HG02885 (cell line): ENCODE measurements around the gene TASL.
A peak's percentile ranks its signal among the peaks of the same experiment; 100 is the strongest.
"Not testable (repeated sequence)": the region's sequence is repeated elsewhere in the genome, so short reads cannot be mapped to it uniquely, and the experiment has no call there.

Experiments used
- ATAC-seq: cut with Tn5 transposase; IDR thresholded peaks from one replicate; pipeline ENCODE4 v1.9.1; 2021; ENCODE audit warnings: mild to moderate bottlenecking; ENCODE audit not compliant: unreplicated experiment, poor library complexity

Gene TASL

GRCh38 chrX:30582664-30583063, 5.1 kb upstream of the TASL start:
- no peak for ATAC-seq

GRCh38 chrX:30580641-30581040, 3.1 kb upstream of the TASL start:
- no peak for ATAC-seq

GRCh38 chrX:30576881-30577280, 685 bp downstream of the TASL start:
- ATAC-seq: no peak

- ATAC-seq: no peak
Observed at GRCh38 chrX:30573125-30573524, 4.4 kb downstream of the TASL start.

- no peak for ATAC-seq
Observed at GRCh38 chrX:30572678-30573077, 4.9 kb downstream of the TASL start.

GRCh38 chrX:30572004-30572403, 5.6 kb downstream of the TASL start:
- ATAC-seq: no peak

- no peak for ATAC-seq
Observed at GRCh38 chrX:30570505-30570904, 7.1 kb downstream of the TASL start.

- peak; percentile 70 for ATAC-seq
Observed at GRCh38 chrX:30568136-30568535, 9.4 kb downstream of the TASL start.

GRCh38 chrX:30563070-30563469, 14.5 kb downstream of the TASL start:
- not testable (repeated sequence) for ATAC-seq

- ATAC-seq: no peak
Observed at GRCh38 chrX:30561191-30561590, 16.4 kb downstream of the TASL start.

- peak; percentile 59 for ATAC-seq
Observed at GRCh38 chrX:30538271-30538670, 39.3 kb downstream of the TASL start.

- ATAC-seq: no peak
Observed at GRCh38 chrX:30533835-30534234, 43.7 kb downstream of the TASL start.

GRCh38 chrX:30533266-30533665, 44.3 kb downstream of the TASL start:
- ATAC-seq: no peak

- no peak for ATAC-seq
Observed at GRCh38 chrX:30530606-30531005, 47.0 kb downstream of the TASL start.

GRCh38 chrX:30525732-30526131, 51.8 kb downstream of the TASL start:
- no peak for ATAC-seq

- no peak for ATAC-seq
Observed at GRCh38 chrX:30521440-30522182, 56.0 kb downstream of the TASL start.

GRCh38 chrX:30513284-30513683, 64.3 kb downstream of the TASL start:
- peak; percentile 69 for ATAC-seq
